ACHN (cell line): ENCODE measurements around the gene METTL1.

Source experiments
- DNase-seq: peaks from one replicate; pipeline ENCODE4 v3.0.0-alpha.2; 2015
- in situ Hi-C: cut with HindIII; loops from 2 replicates; pipeline ENCODE4 v1.10.0; 2017; ENCODE audit warnings: low sequenced_read_pairs, low pct_ligation_motif_present, low pct_unique_long_range_greater_than_20kb

Gene METTL1

GRCh38 chr12:57759360-57759980 is 12.4 kb downstream of the METTL1 start:
- DNase-seq, result peak; percentile 67

GRCh38 chr12:57758552-57759359 is 13.1 kb downstream of the METTL1 start:
- DNase-seq, result no peak
- in situ Hi-C loops, result no loop called here

More at GRCh38 chr12:57759360-57759980, 12.4 kb downstream of the METTL1 start:
- in situ Hi-C loops, result no loop called here

GRCh38 chr12:57757771-57758170 is 14.1 kb downstream of the METTL1 start:
- in situ Hi-C loops, result no loop called here
- no peak for DNase-seq

- in situ Hi-C loops, result no loop called here
- peak; percentile 36 for DNase-seq
These were observed 15.2 kb downstream of the METTL1 start for GRCh38 chr12:57756406-57757341.

GRCh38 chr12:57755454-57756372 is 16.2 kb downstream of the METTL1 start:
- DNase-seq, result no peak
- in situ Hi-C loops, result no loop called here

GRCh38 chr12:57755194-57755453 is 16.8 kb downstream of the METTL1 start:
- in situ Hi-C loops, result no loop called here

GRCh38 chr12:57754411-57755193 is 17.3 kb downstream of the METTL1 start, which contains the start of gene MARCHF9:
TSS of gene MARCHF9 (plus strand) at chr12:57755103. CDS start at chr12:57755529, 426 bp downstream.
- peak; percentile 86 for DNase-seq
- in situ Hi-C loops, result no loop called here

More at GRCh38 chr12:57755194-57755453, 16.8 kb downstream of the METTL1 start:
- no peak for DNase-seq

GRCh38 chr12:57753756-57754337 is 18.1 kb downstream of the METTL1 start:
- in situ Hi-C loops, result no loop called here
- no peak for DNase-seq

- DNase-seq, result no peak
- in situ Hi-C loops, result no loop called here
These were observed 19.3 kb downstream of the METTL1 start for GRCh38 chr12:57752668-57753000.

GRCh38 chr12:57751788-57752667 is 19.9 kb downstream of the METTL1 start, which contains the start of gene CDK4:
TSS of gene CDK4 (minus strand) at chr12:57752310. CDS start at chr12:57751717, 593 bp downstream.
- in situ Hi-C loops, result no loop called here
- peak; percentile 100 for DNase-seq

- no peak for DNase-seq
- in situ Hi-C loops, result no loop called here
These were observed 20.5 kb downstream of the METTL1 start for GRCh38 chr12:57751432-57751787.

GRCh38 chr12:57750561-57751431 is 21.1 kb downstream of the METTL1 start:
- no peak for DNase-seq
- in situ Hi-C loops, result no loop called here

- DNase-seq, result no peak
- in situ Hi-C loops, result no loop called here
These were observed 22.8 kb downstream of the METTL1 start for GRCh38 chr12:57749061-57749460.

GRCh38 chr12:57746025-57746424 is 25.9 kb downstream of the METTL1 start:
- in situ Hi-C loops, result no loop called here
- DNase-seq, result no peak

- in situ Hi-C loops, result no loop called here
- peak; percentile 37 for DNase-seq
These were observed 26.4 kb downstream of the METTL1 start for GRCh38 chr12:57745485-57745881.
